Astrocyte of the spinal cord (primary cell): ENCODE results near the gene ITGAL.

ENCODE experiments used
- DNase-seq: peaks from one replicate; pipeline ENCODE4 v3.0.0; 2011; ENCODE audit warnings: low read depth, low spot score
- H3K4me3 ChIP-seq: 2 replicates; pipeline ENCODE4 v1.5.1; 2011; ENCODE audit warnings: low read depth, mild to moderate bottlenecking, low read length, moderate library complexity
- CTCF ChIP-seq: IDR thresholded peaks from 2 replicates; pipeline ENCODE4 v1.5.1; 2012; ENCODE audit warnings: low read depth, mild to moderate bottlenecking, low read length, inconsistent platforms
- in situ Hi-C: cut with HindIII; loops from 2 replicates; pipeline ENCODE4 v1.10.0; 2017; ENCODE audit warnings: low sequenced_read_pairs

Gene ITGAL

GRCh38 chr16:30509081-30509765, 36.7 kb downstream of the ITGAL start:
- in situ Hi-C loops: no loop called here
- no peak overlapping the region for H3K4me3 ChIP-seq
- DNase-seq: no peak
- TF ChIP-seq CTCF: no peak

- DNase-seq: no peak
- TF ChIP-seq CTCF: no peak
- H3K4me3 ChIP-seq: no peak overlapping the region
- in situ Hi-C loops: no loop called here
Observed at GRCh38 chr16:30510376-30510938, 37.9 kb downstream of the ITGAL start.

- no peak for DNase-seq
- no peak for TF ChIP-seq CTCF
- in situ Hi-C loops: no loop called here
- no peak overlapping the region for H3K4me3 ChIP-seq
Observed at GRCh38 chr16:30511509-30511908, 39.0 kb downstream of the ITGAL start.

- no peak for DNase-seq
- TF ChIP-seq CTCF: no peak
- in situ Hi-C loops: no loop called here
- no peak overlapping the region for H3K4me3 ChIP-seq
Observed at GRCh38 chr16:30515275-30515674, 42.7 kb downstream of the ITGAL start.

GRCh38 chr16:30518552-30518951, 46.0 kb downstream of the ITGAL start:
- no peak for DNase-seq
- no peak for TF ChIP-seq CTCF
- H3K4me3 ChIP-seq: no peak overlapping the region
- in situ Hi-C loops: no loop called here

GRCh38 chr16:30519120-30520049, 46.8 kb downstream of the ITGAL start:
- in situ Hi-C loops: no loop called here
- no peak for TF ChIP-seq CTCF
- DNase-seq: no peak
- no peak overlapping the region for H3K4me3 ChIP-seq
